Right lobe of liver (tissue), 6 donors: ENCODE data around the gene ARFGAP1. TPM values are rescaled to one million over a fixed set of nuclear protein-coding genes. Genes with fewer than 3 reads are reported as not detected.

ENCODE experiments used
- ATAC-seq, 4 donors: fragments of 200-7000 bp; cut with Tn5 transposase; one replicate each; pipeline ENCODE4 v1.9.1; 2020; ENCODE audit warnings: mild to moderate bottlenecking in 4 of 4, moderate library complexity in 4 of 4
- DNase-seq, 3 donors: peaks; one replicate each; pipeline ENCODE4 v3.0.0-alpha.2; 2020
- H3K27ac ChIP-seq, 3 donors: fragments of 200-600 bp; one replicate each; pipeline ENCODE4 v1.8.0; 2022
- H3K27me3 ChIP-seq, 2 donors: fragments of 200-600 bp; one replicate each; pipeline ENCODE4 v1.8.0; 2022
- H3K36me3 ChIP-seq, 4 donors: fragments of 200-600 bp; sonication (generic) in 1 of 4; one replicate each; pipeline versions ENCODE4 v1.5.1 to v1.8.0; 2017 to 2022; ENCODE audit warnings: control low read depth in 1 of 4
- H3K4me1 ChIP-seq, 4 donors: fragments of 200-600 bp; sonication (generic) in 1 of 4; one replicate each; pipeline versions ENCODE4 v1.5.1 to v1.8.0; 2017 to 2022; ENCODE audit warnings: control low read depth in 1 of 4
- H3K4me3 ChIP-seq, 3 donors: fragments of 200-600 bp; one replicate each; pipeline ENCODE4 v1.8.0; 2022
- H3K9me3 ChIP-seq, 4 donors: fragments of 200-600 bp; sonication (generic) in 1 of 4; one replicate each; pipeline versions ENCODE4 v1.5.1 to v1.8.0; 2017 to 2022; ENCODE audit warnings: control low read depth in 1 of 4
- CTCF ChIP-seq, 4 donors: fragments of 200-600 bp in 3 of 4; fragments of 450-650 bp in 1 of 4; IDR thresholded peaks; one replicate each; pipeline versions ENCODE4 v1.5.1 to v1.8.0; 2016 to 2022; ENCODE audit warnings: antibody characterized with exemption in 4 of 4, mild to moderate bottlenecking in 2 of 4
- POLR2A ChIP-seq: fragments of 450-650 bp; IDR thresholded peaks from one replicate; pipeline ENCODE4 v1.6.1; 2017; ENCODE audit warnings: antibody characterized with exemption, mild to moderate bottlenecking
- WGBS: methylation state at CpG from one replicate; pipeline ENCODE4 v1.1.6; 2018; ENCODE audit warnings: low coverage, low lambda C conversion rate; ENCODE audit not compliant: insufficient coverage; ENCODE audit errors: missing lambda C conversion rate; 5-methylcytosine and 5-hydroxymethylcytosine counted together
- intact Hi-C, 2 donors: fragments of 100-400 bp; cut with DNase I; formaldehyde crosslinking; loops; one replicate each; pipeline versions ENCODE4 v1.11.2 to v1.14.1; 2022
- total RNA-seq, 6 experiments: library from RNA; depleted of rRNA in 2 of 6; stranded (reverse); fragments of >200 nt in 2 of 6; fragmentation: NEBNext Ultra II Directional in 3 of 6; extraction: Animal tissue kit (Norgen Biotek cat#: 25700) in 3 of 6; gene quantifications; one replicate each; pipeline versions ENCODE4 v1.1.0 to v1.2.4, GENCODE V29; 2016 to 2023
- donor health status: DM: no; HTN: yes; CAD: no.
- donor health status: DM: no; HTN: no; CAD: no.
- donor health status: DM: no; HTN: no; CAD: no.
- donor health status: DM: no; HTN: yes; CAD: no.
- donor health status: DM: no; HTN: yes; CAD: no.

Gene ARFGAP1
- total RNA-seq, 6 experiments from 2014 or later, result 17.4 to 42.8 (median 29.5) TPM

GRCh38 chr20:63268256-63268655 is 4.4 kb upstream of the ARFGAP1 start:
- TF ChIP-seq POLR2A (no peak), CTCF (IDR thresholded peaks at IDR 0.05) (no peak)
- WGBS, result 57% methylated on average over 2 of the region's 7 CpGs
- Histone ChIP-seq H3K27ac (no peak overlapping the region), H3K4me1 (no peaks in the 10 kb centered on the region), H3K27me3 (no peaks in the 10 kb centered on the region), H3K4me3 (no peak overlapping the region), H3K9me3 (no peaks in the 10 kb centered on the region), H3K36me3 (no peaks in the 10 kb centered on the region)
- DNase-seq (no peak), ATAC-seq (no peak)
- intact Hi-C loops, result no loop called here

- no peak for DNase-seq
- TF ChIP-seq CTCF (IDR thresholded peaks at IDR 0.05), result no peak
- TF ChIP-seq POLR2A, result no peak
- Histone ChIP-seq H3K4me3 (no peak overlapping the region), H3K27me3 (no peaks in the 10 kb centered on the region), H3K36me3 (no peaks in the 10 kb centered on the region), H3K9me3 (no peaks in the 10 kb centered on the region), H3K4me1 (peaks cover 0 to 6% (median 2%) of the 10 kb centered on the region in 4 donors), H3K27ac (no peak overlapping the region)
- no peak for ATAC-seq
- WGBS, result 23% methylated on average over 5 of the region's 18 CpGs
- intact Hi-C loops, result no loop called here
Observed at GRCh38 chr20:63268671-63269439, 3.8 kb upstream of the ARFGAP1 start.

GRCh38 chr20:63269724-63270123 is 2.9 kb upstream of the ARFGAP1 start:
- no peak for ATAC-seq
- no peaks in the 10 kb centered on the region for H3K36me3 ChIP-seq
- no peak overlapping the region for H3K4me3 ChIP-seq
- DNase-seq, result no peak
- no peaks in the 10 kb centered on the region for H3K9me3 ChIP-seq
- H3K27me3 ChIP-seq, result no peaks in the 10 kb centered on the region
- TF ChIP-seq CTCF (IDR thresholded peaks at IDR 0.05) (no peak), POLR2A (no peak)
- H3K4me1 ChIP-seq, result peaks cover 0 to 12% (median 6%) of the 10 kb centered on the region in 4 donors
- 80% methylated on average over 9 of the region's 9 CpGs for WGBS
- no peak overlapping the region for H3K27ac ChIP-seq
- intact Hi-C loops, result no loop called here

GRCh38 chr20:63270606-63271325 is 1.8 kb upstream of the ARFGAP1 start:
- no peaks in the 10 kb centered on the region for H3K9me3 ChIP-seq
- no peaks in the 10 kb centered on the region for H3K27me3 ChIP-seq
- no peak overlapping the region for H3K27ac ChIP-seq
- 91% methylated on average over 6 of the region's 9 CpGs for WGBS
- peaks cover 0 to 13% (median 6%) of the 10 kb centered on the region in 4 donors for H3K4me1 ChIP-seq
- H3K4me3 ChIP-seq, result no peak overlapping the region
- TF ChIP-seq POLR2A (no peak), CTCF (IDR thresholded peaks at IDR 0.05) (no peak)
- no peak for ATAC-seq
- intact Hi-C loops, result no loop called here
- DNase-seq, result no peak
- H3K36me3 ChIP-seq, result no peaks in the 10 kb centered on the region
